ENCODE measurements around the gene CHADL.

CHADL gene

DNA sequence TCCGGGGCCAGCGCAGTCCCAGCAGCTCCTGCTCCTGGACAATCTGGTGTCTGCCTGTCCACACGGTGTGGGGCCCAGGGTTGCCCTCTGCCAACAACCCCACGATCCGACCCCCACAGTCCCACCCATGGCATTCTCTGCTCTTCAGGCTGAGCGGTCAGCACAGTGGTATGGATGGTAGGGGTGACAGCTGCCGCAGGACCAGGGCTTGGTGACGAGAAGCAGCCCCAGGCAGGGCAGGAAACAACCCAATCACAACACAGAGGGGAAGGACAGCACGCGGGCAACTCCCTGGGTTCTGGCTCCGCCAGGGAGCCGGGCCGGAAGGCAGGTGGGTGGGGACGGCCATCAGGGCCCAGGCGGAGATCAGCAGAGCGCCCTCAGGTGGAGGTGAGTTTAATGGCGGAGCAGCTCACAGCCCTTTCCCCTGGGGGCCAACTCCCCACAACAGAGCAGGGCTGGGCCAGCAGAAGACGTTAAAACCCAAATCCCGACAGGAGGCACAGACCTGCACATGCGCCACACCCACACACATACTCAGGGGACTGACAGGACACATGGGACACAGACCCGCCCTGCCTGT is 5.3 kb upstream of the CHADL start:
- no peak for TF ChIP-seq ZFX (IDR thresholded peaks at IDR 0.05)
- TF ChIP-seq, protein P1, sequence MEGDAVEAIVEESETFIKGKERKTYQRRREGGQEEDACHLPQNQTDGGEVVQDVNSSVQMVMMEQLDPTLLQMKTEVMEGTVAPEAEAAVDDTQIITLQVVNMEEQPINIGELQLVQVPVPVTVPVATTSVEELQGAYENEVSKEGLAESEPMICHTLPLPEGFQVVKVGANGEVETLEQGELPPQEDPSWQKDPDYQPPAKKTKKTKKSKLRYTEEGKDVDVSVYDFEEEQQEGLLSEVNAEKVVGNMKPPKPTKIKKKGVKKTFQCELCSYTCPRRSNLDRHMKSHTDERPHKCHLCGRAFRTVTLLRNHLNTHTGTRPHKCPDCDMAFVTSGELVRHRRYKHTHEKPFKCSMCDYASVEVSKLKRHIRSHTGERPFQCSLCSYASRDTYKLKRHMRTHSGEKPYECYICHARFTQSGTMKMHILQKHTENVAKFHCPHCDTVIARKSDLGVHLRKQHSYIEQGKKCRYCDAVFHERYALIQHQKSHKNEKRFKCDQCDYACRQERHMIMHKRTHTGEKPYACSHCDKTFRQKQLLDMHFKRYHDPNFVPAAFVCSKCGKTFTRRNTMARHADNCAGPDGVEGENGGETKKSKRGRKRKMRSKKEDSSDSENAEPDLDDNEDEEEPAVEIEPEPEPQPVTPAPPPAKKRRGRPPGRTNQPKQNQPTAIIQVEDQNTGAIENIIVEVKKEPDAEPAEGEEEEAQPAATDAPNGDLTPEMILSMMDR (conservative IDR thresholded peaks at IDR 0.05), result no peak
- no peak overlapping the region for H3K27ac ChIP-seq

DNA sequence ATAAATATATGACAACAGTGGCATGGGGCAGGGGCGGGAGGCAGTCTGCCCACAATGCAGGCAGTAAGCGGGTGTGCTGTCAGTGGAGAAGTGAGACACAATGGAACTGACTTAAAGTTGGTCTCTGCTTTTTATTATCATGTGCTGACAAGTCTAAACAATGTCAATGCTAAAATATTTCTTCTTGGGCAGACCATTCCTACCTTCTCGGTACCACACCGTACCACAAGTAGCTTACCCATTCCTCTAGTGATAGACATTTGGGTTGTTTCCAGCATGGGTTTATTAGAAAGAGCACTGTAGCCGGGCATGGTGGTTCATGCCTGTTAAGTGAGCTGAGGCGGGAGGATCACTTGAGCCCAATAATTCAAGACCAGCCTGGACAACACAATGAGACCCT is 2.6 kb upstream of the CHADL start:
- TF ChIP-seq, protein P1 (conservative IDR thresholded peaks at IDR 0.05), result no peak
- no peak overlapping the region for H3K27ac ChIP-seq

DNA sequence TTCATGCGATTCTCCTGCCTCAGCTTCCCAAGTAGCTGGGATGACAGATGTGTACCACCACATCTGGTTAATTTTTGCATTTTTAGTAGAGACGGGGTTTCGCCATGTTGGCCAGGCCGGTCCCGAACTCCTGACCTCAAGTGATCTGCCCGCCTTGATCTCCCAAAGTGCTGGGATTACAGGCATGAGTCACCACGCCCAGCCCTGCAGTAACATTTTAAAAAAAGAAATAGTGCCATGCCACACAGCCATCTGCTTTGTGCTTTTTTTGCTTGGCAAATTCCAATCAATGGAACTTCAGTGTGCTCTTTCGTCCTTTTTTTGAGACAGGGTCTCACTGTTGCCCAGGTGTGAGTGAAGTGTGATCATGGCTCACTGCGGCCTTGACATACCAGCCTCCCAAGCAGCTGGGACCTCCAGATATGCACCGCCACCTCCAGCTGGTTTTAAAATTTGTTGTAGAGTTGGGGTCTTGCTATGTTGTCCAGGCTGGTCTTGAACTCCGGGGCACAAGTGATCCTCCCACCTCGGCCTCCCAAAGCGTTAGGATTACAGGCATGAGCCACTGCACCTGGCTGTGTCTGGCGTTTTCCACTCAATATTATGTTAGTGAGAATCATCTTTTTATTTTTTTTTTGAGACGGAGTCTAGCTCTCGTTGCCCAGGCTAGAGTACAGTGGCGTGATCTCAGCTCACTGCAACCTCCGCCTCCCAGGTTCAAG is 1.8 kb upstream of the CHADL start:
- H3K27ac ChIP-seq, result no peak overlapping the region
- TF ChIP-seq, protein P1 (conservative IDR thresholded peaks at IDR 0.05), result no peak
- TF ChIP-seq ZFX (IDR thresholded peaks at IDR 0.05), result no peak

DNA sequence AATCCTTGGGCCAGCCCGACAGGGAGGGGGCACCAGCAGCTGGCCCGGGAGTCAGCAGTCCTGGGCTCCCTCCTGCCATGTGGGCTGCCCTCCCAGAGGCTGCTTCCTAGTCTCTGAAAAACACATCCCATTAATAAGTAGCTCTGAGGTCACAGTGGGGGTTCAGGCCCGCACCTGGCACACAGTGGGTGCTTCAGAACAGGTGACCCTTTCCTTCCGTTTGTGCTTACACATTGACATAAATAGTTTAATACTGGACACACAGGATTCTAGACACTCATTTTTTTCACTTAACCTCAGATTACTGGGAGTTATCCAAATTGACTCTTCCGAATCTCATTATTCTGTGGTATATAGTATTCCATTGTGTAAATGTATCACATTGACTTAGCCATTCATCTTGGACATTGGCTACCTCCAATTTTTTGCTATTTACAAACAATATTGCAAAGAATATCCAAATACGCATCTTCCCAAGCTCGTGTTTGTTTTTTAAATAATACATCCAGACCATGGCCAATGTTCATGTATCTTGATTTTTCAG is 474 bp upstream of the CHADL start:
- TF ChIP-seq, protein P1 (conservative IDR thresholded peaks at IDR 0.05), result no peak
- no peak for TF ChIP-seq ZFX (IDR thresholded peaks at IDR 0.05)

DNA sequence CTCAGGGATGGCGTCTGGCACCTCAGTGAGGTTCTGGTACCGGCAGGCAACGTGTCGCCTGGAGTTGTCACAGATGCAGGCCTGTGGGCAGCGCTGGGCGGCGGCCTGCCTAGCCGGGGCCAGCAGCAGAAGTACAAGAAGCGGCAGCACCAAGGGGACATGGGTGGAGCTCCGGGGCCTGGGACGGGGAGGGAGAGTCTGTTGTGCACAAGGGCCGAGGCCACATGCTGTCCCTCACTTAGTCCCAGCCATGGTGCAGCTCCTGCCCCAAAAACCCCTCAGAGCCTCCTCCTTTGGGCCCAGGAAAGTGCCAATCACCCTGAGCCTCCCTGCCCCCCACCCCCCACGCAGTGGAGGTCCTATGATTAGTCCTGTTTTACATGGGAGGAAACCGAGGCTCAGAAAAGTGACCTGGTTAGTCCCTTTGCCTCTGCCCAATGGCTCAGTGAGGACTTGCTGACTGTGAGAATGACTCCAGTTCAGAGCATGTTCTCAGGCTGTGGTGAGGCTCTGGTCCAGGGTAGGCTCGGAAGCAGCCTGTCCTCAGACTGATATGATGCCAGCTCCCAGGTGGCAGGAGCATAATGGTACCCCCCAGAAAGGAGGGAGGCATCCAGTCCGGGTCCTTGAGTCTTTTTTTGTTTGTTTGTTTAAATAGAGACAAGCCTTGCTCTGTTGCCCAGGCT is 1.1 kb downstream of the CHADL start:
- no peak overlapping the region for H3K27ac ChIP-seq
- no peak for TF ChIP-seq ZFX (IDR thresholded peaks at IDR 0.05)
- TF ChIP-seq, protein P1 (conservative IDR thresholded peaks at IDR 0.05), result no peak

More for the DNA sequence above, 474 bp upstream of the CHADL start:
- H3K27ac ChIP-seq, result no peak overlapping the region

DNA sequence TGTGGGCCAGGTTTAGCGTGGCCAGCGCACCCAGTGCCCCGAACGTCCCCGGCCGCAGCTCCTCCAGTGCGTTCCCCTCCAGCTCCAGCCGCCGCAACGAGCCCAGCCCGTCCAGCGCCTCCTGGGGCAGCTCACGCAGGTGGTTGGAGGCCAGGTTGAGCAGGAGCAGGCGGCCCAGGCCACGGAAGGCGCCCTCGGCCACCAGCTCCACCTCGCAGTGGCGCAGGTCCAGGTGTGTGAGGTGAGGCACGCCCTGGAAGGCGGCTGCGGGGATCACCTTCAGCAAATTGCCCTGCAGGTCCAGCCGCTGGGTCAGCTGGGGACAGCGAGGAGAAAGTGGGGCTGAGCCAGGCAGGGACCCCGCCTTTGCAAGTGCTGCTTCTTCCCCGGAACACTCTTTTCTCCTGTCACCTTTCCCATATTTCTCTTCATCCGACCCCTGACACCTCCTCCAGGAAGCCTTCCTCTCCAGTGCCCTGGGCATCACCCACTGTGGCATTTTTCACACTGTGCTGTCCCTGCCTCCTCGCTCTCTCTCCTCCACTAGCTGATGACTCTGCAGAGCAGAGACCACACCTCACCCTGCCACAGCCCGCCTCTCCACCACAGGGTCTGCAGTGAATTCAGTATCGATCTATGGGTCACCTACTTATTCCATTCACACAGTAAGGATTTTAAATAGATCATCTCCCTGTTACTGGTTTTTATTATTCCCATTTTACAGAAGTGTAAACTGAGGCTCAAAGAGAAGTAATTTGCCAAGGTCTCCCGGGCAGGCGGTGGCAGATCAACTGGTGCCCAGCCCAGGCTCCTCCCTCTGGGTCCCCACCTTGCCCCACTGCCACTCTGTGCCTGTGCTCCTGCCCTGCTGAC is 1.9 kb downstream of the CHADL start:
- H3K27ac ChIP-seq, result no peak overlapping the region
- TF ChIP-seq, protein P1 (conservative IDR thresholded peaks at IDR 0.05), result no peak
- no peak for TF ChIP-seq ZFX (IDR thresholded peaks at IDR 0.05)
